ENCODE data around the gene HRAS. TPM values are rescaled to one million over a fixed set of nuclear protein-coding genes. Genes with fewer than 3 reads are reported as not detected.

HRAS gene
- total RNA-seq, 3 donors from 2014 or later = 41.4 to 50.6 (median 50.1) TPM

DNA sequence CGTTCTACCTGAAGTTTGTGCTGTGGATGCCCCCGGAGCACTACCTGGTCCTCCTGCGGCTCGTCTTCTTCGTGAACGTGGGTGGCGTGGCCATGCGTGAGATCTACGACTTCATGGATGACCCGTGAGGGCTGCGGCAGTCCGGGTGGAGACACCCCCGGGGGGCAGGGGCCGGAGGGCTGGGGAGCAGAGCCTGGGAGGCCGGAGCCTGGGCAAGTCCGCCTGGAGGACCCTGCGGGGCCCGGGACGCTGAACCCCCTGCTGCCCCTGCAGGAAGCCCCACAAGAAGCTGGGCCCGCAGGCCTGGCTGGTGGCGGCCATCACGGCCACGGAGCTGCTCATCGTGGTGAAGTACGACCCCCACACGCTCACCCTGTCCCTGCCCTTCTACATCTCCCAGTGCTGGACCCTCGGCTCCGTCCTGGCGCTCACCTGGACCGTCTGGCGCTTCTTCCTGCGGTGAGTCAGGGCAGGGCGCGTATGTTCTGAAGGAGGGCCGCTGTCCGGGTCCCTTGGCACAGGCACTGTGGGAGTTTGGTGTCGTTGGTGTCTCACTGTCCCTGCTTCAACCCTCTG lies 45.7 kb downstream of the HRAS start:
- Histone ChIP-seq H3K4me1 (ENCODE audit: low read depth) (peaks cover 9% of the 10 kb centered on the region), H3K4me3 (no peak overlapping the region), H3K36me3 (ENCODE audit: low read depth) (peaks cover 3% of the 10 kb centered on the region), H3K9me3 (no peaks in the 10 kb centered on the region)
- intact Hi-C loops (cut with DNase I, micrococcal nuclease) = no loop called here
- TF ChIP-seq, protein P1, sequence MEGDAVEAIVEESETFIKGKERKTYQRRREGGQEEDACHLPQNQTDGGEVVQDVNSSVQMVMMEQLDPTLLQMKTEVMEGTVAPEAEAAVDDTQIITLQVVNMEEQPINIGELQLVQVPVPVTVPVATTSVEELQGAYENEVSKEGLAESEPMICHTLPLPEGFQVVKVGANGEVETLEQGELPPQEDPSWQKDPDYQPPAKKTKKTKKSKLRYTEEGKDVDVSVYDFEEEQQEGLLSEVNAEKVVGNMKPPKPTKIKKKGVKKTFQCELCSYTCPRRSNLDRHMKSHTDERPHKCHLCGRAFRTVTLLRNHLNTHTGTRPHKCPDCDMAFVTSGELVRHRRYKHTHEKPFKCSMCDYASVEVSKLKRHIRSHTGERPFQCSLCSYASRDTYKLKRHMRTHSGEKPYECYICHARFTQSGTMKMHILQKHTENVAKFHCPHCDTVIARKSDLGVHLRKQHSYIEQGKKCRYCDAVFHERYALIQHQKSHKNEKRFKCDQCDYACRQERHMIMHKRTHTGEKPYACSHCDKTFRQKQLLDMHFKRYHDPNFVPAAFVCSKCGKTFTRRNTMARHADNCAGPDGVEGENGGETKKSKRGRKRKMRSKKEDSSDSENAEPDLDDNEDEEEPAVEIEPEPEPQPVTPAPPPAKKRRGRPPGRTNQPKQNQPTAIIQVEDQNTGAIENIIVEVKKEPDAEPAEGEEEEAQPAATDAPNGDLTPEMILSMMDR (IDR thresholded peaks at IDR 0.05) = no peak
- DNase-seq (peak in 1 of 3 donors; percentile 44), ATAC-seq (no peak)

DNA sequence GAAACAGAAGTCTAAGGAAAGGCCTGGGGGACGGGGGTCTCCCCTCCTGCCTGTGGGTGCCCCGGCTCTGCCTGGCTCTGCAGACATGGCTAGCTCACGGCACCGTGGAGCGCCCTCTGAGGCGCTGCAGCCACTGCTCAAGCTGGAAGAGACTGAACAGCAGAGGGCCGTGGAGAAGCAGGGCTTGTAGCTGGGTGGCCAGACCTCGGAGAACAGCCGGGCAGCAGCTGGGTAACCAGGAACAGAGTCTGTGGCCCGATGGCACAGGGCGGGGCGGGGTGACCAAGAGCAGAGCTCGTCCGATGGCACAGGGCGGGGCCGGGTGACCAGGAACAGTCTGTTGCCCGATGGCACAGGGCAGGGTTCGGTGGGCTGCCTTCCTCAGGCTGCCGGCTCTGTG lies 46.4 kb downstream of the HRAS start:
- Histone ChIP-seq H3K4me1 (ENCODE audit: low read depth) (peaks cover 9% of the 10 kb centered on the region), H3K4me3 (no peak overlapping the region), H3K9me3 (no peaks in the 10 kb centered on the region), H3K36me3 (ENCODE audit: low read depth) (no peaks in the 10 kb centered on the region)
- intact Hi-C loops (cut with DNase I, micrococcal nuclease) = no loop called here
- ATAC-seq (peak; percentile 80), DNase-seq (peak; percentile 60 to 81 (median 68))
- TF ChIP-seq, protein P1 (IDR thresholded peaks at IDR 0.05) = no peak

DNA sequence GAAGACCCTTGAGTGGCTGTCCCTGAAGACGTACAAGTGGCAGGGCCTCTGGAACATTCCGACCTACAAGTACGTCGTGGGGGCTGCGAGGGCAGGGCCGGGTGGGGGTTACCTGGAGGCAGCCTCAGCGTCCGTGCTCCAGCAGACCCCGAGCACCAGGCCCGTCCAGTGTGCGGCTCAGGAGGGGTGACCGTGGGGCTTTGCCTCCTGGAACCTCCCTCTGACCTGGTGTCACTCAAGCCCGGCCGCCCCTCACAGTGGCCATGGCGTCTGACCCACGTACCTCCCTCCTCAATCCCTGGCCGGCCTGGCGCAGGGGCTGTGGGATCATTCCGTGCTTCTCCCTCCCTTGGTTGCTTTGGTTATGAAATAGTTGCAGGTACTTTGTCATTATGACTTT lies 46.8 kb downstream of the HRAS start:
- Histone ChIP-seq H3K36me3 (ENCODE audit: low read depth) (no peaks in the 10 kb centered on the region), H3K4me1 (ENCODE audit: low read depth) (peaks cover 9% of the 10 kb centered on the region), H3K9me3 (no peaks in the 10 kb centered on the region), H3K4me3 (no peak overlapping the region)
- ATAC-seq (no peak), DNase-seq (no peak)
- intact Hi-C loops (cut with DNase I, micrococcal nuclease) = no loop called here
- TF ChIP-seq, protein P1 (IDR thresholded peaks at IDR 0.05) = no peak

DNA sequence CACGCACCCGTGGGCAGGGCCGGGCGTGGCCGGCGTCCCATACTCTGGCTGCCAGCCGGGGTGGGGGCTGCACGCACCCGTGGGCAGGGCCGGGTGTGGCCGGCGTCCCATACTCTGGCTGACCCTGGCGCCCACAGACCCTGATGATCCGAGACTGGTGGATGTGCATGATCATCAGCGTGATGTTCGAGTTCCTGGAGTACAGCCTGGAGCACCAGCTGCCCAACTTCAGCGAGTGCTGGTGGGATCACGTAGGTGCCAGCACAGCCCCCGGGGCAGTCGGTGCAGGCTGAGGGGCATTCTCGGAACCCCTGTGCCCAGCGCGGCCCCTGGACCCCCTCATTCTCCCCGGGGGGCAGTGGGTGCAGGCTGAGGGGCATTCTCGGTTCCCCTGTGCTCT lies 47.3 kb downstream of the HRAS start:
- Histone ChIP-seq H3K9me3 (no peaks in the 10 kb centered on the region), H3K4me1 (ENCODE audit: low read depth) (peaks cover 9% of the 10 kb centered on the region), H3K4me3 (no peak overlapping the region), H3K36me3 (ENCODE audit: low read depth) (no peaks in the 10 kb centered on the region)
- DNase-seq (no peak), ATAC-seq (no peak)
- intact Hi-C loops (cut with DNase I, micrococcal nuclease) = no loop called here
- TF ChIP-seq, protein P1 (IDR thresholded peaks at IDR 0.05) = no peak

DNA sequence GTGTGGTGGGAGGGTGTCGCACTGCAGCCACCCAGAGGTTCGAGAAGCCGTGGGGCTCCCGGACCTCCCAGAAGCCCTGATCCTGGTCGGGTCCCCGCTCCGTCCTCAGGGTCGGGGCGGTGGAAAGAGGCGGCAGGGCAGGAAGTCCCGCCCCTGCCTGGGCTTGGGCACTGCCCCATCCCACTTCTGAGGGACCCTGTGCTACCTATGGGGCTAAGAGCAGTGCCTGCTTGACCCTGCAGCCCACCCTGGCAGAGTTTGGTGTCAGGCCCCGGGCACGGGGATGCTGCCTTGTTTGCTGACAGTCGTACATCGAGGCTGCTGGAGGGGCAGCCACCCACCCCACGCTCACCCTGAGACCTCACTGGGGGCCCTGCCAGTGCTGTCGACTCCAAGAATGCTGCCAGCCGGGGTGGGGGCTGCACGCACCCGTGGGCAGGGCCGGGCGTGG lies 47.8 kb downstream of the HRAS start:
- intact Hi-C loops (cut with DNase I, micrococcal nuclease) = no loop called here
- no peak for ATAC-seq

More for the DNA sequence above, 47.8 kb downstream of the HRAS start:
- no peaks in the 10 kb centered on the region for H3K36me3 ChIP-seq (ENCODE audit: low read depth)
- H3K4me3 ChIP-seq = no peak overlapping the region
- H3K9me3 ChIP-seq = no peaks in the 10 kb centered on the region
- H3K4me1 ChIP-seq (ENCODE audit: low read depth) = peaks cover 9% of the 10 kb centered on the region
- TF ChIP-seq, protein P1 (IDR thresholded peaks at IDR 0.05) = no peak
- DNase-seq = no peak

All from mucosa of descending colon (tissue), 3 donors.